CD4-positive, alpha-beta T cell treated with Interleukin-17A for 4 hours (primary cell): ENCODE data around the gene OR52B2.
"Not testable (repeated sequence)": the region's sequence is repeated elsewhere in the genome, so short reads cannot be mapped to it uniquely, and the experiment has no call there.

Experiments
- DNase-seq: peaks from one replicate; pipeline ENCODE4 v3.0.0-alpha.2; 2020; ENCODE audit warnings: mixed read lengths

OR52B2 gene

DNA sequence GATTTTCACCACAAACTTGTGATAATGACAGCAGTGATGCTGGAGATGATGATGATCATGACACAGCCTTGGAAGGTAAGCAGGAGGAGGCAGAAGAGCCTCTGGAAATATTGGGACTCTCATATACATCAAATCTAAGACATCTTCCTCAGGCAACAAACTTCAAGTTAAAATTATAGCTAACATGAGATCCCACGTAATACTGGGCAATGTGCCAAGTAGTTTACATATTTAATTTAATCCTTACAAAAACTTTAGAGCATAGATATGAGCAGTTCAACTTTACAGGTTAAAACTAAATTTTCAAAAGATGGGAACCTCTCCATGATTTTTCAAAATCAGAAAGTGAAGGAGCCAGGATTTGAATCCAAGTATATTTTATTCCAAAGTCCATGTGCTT, 19.0 kb downstream of the OR52B2 start:
- DNase-seq = no peak

GRCh38 chr11:6143737-6144136, 26.4 kb downstream of the OR52B2 start:
- not testable (repeated sequence) for DNase-seq

GRCh38 chr11:6142936-6143335, 27.2 kb downstream of the OR52B2 start:
- no peak for DNase-seq

GRCh38 chr11:6135936-6136335, 34.2 kb downstream of the OR52B2 start:
- DNase-seq = not testable (repeated sequence)

DNA sequence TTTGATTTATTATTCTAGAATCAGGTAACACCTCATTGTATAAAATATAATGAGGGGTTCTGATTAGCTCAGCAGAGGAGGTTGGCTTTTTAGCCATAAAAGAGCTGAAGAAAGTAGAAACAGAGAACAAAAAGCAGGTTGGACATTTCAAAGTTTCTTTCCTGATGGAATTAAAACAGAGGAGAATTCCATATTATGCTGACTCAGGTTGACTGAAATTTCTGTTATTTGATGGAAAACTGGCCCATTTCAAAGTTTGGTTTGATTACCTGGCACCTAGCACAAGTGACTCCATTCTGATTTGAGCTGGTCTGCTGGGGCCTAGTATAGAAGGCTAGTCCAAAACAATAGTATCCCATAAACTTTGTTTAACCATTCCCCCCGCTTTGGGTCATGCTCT, 37.7 kb downstream of the OR52B2 start:
- DNase-seq = no peak

DNA sequence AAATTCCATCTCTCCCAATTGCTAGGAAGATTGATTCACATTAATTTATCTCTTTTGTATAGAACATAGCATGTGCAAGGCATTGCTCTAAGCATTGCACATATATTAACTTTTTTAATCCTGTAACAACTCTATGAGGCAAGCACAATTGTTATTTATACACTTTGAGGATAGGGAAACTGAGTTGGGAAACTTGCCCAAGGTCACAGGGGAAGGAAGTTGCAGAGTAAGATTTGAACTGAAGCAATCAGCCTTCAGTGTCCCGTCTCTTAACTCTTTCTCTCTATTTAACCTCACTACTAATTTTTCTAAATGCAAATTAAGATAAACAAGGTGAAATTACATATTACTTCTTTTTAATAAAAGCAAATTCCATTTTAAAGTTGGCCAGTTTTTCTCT, 40.5 kb downstream of the OR52B2 start:
- no peak for DNase-seq

DNA sequence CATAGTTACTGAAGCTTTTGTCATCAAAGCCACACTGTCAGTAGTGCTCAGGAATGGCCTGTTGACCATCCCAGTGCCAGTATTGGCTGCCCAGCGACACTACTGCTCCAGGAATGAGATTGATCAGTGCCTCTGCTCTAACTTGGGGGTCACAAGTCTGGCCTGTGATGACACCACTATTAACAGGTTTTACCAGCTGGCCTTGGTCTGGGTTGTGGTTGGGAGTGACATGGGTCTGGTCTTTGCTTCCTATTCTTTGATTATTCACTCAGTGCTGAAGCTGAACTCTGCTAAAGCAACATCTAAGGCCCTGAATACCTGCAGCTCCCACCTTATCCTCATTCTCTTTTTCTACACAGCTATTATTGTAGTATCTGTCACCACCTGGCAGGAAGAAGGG, 41.1 kb downstream of the OR52B2 start:
- no peak for DNase-seq

DNA sequence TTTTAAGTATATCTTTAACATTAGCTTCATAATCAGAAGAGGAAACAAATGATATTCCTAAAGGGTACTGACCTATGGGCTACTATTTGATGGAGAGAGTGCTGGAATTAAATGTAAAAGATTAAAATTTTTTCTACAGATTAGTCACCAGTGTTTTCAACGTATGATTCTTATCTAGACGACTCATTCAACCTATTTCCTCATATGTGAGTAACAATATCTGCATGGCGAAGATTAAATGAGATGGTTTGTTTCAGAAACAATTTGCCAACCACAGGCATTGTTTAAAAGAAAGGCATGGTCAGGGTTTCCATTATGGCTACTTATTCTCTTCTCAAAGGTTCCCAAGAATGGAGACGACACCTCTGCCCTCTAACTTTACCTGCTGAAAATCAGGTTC, 42.2 kb downstream of the OR52B2 start:
- no peak for DNase-seq

DNA sequence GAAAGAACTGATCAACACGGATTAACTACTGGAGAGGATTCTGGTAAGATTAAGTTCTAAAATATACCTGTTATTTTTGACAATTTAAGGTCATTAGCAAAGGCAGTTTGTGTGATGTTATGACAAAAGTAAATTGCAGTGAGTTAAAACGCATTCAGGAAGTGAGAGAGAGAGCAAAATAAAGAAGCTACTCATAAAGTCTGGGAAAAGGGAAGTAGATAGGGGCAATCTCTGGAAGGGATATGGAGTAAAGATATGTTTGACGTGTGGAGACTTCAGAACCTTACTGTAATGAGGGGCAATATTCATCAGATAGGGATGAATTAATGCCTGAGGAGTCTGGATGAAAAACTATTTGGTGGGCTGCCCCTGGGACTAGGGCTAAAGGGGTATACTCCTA, 45.9 kb downstream of the OR52B2 start:
- no peak for DNase-seq
